Uterus (tissue), 2 donors: ENCODE results near the gene SAMD10.

Experiments used
- CTCF ChIP-seq, 4 experiments: fragments of 200-600 bp in 2 of 4; fragments of 450-650 bp in 2 of 4; sonication (generic) in 2 of 4; IDR thresholded peaks; one replicate each; pipeline ENCODE4 v1.5.1; 2016 to 2019; ENCODE audit warnings: antibody characterized with exemption in 4 of 4, mild to moderate bottlenecking in 2 of 4, moderate library complexity in 1 of 4
- POLR2A ChIP-seq, 2 donors: fragments of 450-650 bp; IDR thresholded peaks; one replicate each; pipeline ENCODE4 v1.6.1; 2016; ENCODE audit warnings: antibody characterized with exemption in 2 of 2, mild to moderate bottlenecking in 1 of 2, moderate library complexity in 1 of 2

GRCh38 chr20:63953764-63954429 is 25.5 kb downstream of the SAMD10 start:
- no peak for TF ChIP-seq CTCF (IDR thresholded peaks at IDR 0.05)
- TF ChIP-seq POLR2A (IDR thresholded peaks at IDR 0.05) = no peak
